ENCODE data around the gene OPCML.

DNA sequence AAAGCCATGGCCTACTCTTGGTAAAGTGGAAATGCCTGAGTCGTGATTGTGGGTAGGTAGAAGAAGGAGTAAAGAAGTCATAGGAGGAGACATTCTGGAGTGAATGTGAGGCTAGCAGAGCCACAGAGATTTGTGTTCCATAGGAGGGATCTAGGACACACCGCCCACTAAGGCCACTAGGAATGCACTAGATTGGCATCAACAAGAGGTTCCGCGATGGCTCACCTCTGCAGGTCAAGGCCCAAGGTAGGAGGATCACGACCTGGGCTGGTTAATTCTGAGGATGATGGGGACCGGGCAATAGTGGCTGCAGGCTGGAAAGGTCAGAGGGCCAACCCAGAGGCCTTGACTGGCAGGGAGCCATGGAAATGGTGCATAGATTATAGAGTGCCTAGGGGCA is 48.8 kb upstream of the OPCML start:
- no peak for TF ChIP-seq POLR2AphosphoS5 (IDR thresholded peaks at IDR 0.05)
- TF ChIP-seq, protein P1, sequence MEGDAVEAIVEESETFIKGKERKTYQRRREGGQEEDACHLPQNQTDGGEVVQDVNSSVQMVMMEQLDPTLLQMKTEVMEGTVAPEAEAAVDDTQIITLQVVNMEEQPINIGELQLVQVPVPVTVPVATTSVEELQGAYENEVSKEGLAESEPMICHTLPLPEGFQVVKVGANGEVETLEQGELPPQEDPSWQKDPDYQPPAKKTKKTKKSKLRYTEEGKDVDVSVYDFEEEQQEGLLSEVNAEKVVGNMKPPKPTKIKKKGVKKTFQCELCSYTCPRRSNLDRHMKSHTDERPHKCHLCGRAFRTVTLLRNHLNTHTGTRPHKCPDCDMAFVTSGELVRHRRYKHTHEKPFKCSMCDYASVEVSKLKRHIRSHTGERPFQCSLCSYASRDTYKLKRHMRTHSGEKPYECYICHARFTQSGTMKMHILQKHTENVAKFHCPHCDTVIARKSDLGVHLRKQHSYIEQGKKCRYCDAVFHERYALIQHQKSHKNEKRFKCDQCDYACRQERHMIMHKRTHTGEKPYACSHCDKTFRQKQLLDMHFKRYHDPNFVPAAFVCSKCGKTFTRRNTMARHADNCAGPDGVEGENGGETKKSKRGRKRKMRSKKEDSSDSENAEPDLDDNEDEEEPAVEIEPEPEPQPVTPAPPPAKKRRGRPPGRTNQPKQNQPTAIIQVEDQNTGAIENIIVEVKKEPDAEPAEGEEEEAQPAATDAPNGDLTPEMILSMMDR (IDR thresholded peaks at IDR 0.05): no peak

Measured in esophagus muscularis mucosa (tissue), 3 donors.